ENCODE results near the gene TNS3.

- TF ChIP-seq POLR2A (IDR thresholded peaks at IDR 0.05; ENCODE audit: insufficient read depth in 1 of 2, low read depth in 2 of 2, low read length in 2 of 2) (no peak), GTF2F1 (IDR thresholded peaks at IDR 0.05; ENCODE audit: low read length) (no peak), ZNF878 (CRISPR knock-in tag; IDR thresholded peaks at IDR 0.05) (no peak), MYC (CRISPR knock-in tag; IDR thresholded peaks at IDR 0.05; ENCODE audit: borderline replicate concordance) (no peak), JUNB (CRISPR knock-in tag; IDR thresholded peaks at IDR 0.05; ENCODE audit: borderline replicate concordance) (no peak), CHD4 (IDR thresholded peaks at IDR 0.05; ENCODE audit: borderline replicate concordance, low read length) (no peak), BRD4 (CRISPR knock-in tag; IDR thresholded peaks at IDR 0.05) (no peak), CTCF (CRISPR knock-in tag; IDR thresholded peaks at IDR 0.05) (no peak)
- TF ChIP-seq, protein P1, sequence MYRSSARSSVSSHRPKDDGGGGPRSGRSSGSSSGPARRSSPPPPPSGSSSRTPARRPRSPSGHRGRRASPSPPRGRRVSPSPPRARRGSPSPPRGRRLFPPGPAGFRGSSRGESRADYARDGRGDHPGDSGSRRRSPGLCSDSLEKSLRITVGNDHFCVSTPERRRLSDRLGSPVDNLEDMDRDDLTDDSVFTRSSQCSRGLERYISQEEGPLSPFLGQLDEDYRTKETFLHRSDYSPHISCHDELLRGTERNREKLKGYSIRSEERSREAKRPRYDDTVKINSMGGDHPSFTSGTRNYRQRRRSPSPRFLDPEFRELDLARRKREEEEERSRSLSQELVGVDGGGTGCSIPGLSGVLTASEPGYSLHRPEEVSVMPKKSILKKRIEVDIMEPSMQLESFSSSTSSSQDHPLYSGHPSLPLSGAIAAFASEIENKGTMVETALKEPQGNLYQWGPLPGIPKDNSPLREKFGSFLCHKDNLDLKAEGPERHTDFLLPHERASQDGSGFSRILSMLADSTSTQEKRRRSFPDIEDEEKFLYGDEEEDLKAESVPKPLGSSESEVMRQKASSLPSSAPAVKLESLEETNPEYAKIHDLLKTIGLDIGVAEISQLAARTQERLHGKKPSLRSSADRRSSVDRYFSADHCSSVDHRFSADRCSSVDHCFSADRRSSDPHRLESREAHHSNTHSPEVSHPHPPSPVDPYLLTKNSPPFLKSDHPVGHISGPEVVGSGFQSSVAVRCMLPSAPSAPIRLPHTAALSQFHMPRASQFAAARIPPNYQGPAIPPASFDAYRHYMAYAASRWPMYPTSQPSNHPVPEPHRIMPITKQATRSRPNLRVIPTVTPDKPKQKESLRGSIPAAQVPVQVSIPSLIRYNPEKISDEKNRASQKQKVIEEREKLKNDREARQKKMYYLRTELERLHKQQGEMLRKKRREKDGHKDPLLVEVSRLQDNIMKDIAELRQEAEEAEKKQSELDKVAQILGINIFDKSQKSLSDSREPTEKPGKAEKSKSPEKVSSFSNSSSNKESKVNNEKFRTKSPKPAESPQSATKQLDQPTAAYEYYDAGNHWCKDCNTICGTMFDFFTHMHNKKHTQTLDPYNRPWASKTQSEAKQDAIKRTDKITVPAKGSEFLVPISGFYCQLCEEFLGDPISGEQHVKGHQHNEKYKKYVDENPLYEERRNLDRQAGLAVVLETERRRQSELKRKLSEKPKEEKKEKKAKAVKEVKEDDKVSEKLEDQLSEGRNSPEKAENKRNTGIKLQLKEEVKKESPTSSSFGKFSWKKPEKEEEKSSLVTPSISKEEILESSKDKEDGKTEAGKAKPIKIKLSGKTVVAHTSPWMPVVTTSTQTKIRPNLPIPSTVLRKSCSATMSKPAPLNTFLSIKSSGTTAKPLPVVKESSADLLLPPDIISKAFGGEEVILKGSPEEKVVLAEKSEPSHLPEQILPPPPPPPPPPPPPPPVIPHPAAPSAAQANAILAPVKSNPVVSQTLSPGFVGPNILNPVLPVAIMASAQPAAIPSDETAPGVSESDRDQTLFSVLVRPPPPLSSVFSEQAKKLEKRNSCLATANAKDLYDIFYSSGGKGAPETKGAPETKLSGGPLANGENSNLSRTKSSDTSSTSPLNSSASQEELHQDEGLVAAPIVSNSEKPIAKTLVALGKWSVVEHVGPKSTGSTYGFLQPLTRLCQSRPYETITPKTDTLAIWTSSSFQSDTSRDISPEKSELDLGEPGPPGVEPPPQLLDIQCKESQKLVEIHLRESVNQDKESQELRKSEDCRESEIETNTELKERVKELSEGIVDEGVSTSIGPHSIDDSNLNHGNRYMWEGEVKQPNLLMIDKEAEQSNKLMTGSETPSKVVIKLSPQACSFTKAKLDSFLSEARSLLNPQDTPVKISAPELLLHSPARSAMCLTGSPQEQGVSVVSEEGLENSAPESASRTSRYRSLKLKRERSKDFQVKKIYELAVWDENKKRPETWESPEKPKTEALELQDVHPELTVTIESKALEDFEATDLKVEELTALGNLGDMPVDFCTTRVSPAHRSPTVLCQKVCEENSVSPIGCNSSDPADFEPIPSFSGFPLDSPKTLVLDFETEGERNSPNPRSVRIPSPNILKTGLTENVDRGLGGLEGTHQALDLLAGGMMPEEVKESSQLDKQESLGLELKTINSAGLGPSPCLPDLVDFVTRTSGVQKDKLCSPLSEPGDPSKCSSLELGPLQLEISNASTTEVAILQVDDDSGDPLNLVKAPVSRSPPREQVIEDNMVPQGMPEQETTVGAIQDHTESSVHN (CRISPR knock-in tag; IDR thresholded peaks at IDR 0.05) = no peak
Measured at GRCh38 chr7:47357863-47358262, 224.0 kb downstream of the TNS3 start.

All from HepG2 (cell line).